Prostate gland (tissue), 2 donors: ENCODE data around the gene RDH13. TPM values are rescaled to one million over a fixed set of nuclear protein-coding genes. Genes with fewer than 3 reads are reported as not detected.

Experiments used
- DNase-seq: peaks from one replicate; pipeline ENCODE4 v3.0.0-alpha.2; 2019; ENCODE audit warnings: low spot score
- H3K27ac ChIP-seq, 2 donors: fragments of 200-600 bp; sonication (generic); 2 replicates each; pipeline ENCODE4 v1.5.1; 2017 to 2019
- H3K27me3 ChIP-seq: fragments of 200-600 bp; sonication (generic); replicated peaks from 2 replicates; pipeline ENCODE4 v1.5.1; 2019; ENCODE audit not compliant: insufficient read depth
- H3K36me3 ChIP-seq, 2 donors: fragments of 200-600 bp; sonication (generic); 1 replicate in 1 of 2; 2 replicates in 1 of 2; pipeline versions ENCODE4 v1.5.1 to v1.8.1; 2017 to 2019
- H3K4me1 ChIP-seq: fragments of 200-600 bp; sonication (generic); replicated peaks from 2 replicates; pipeline ENCODE4 v1.5.1; 2019
- H3K4me3 ChIP-seq, 2 donors: fragments of 200-600 bp; sonication (generic); 2 replicates each; pipeline ENCODE4 v1.5.1; 2017 to 2019
- H3K9me3 ChIP-seq: fragments of 200-600 bp; sonication (generic); 2 replicates; pipeline ENCODE4 v1.5.1; 2017
- POLR2A ChIP-seq: fragments of 450-650 bp; IDR thresholded peaks from one replicate; pipeline ENCODE4 v1.6.1; 2016; ENCODE audit warnings: antibody characterized with exemption, mild to moderate bottlenecking
- POLR2AphosphoS5 ChIP-seq: sonication (generic); formaldehyde crosslinking; IDR thresholded peaks from one replicate; pipeline ENCODE4 v1.6.1; 2017; ENCODE audit warnings: antibody characterized with exemption
- WGBS: methylation state at CpG from one replicate; pipeline ENCODE4 v1.1.5; 2018; 5-methylcytosine and 5-hydroxymethylcytosine counted together
- intact Hi-C: fragments of 100-400 bp; cut with DNase I; formaldehyde crosslinking; loops from one replicate; pipeline ENCODE4 v1.14.2; 2022
- total RNA-seq, 2 donors: library from RNA; depleted of rRNA; stranded (reverse); fragments of >200 nt; gene quantifications; one replicate each; pipeline ENCODE4 v1.1.0, GENCODE V29; 2016
- TF ChIP-seq, protein P1 (sequence below), 4 experiments: fragments of 200-600 bp in 2 of 4; fragments of 450-650 bp in 2 of 4; sonication (generic) in 2 of 4; IDR thresholded peaks; 1 replicate in 3 of 4; 2 replicates in 1 of 4; pipeline ENCODE4 v1.5.1; 2016 to 2019; ENCODE audit warnings: antibody characterized with exemption in 4 of 4, mild to moderate bottlenecking in 2 of 4, moderate library complexity in 2 of 4

RDH13 gene
- total RNA-seq, 2 donors from 2014 or later, result 29.8 to 32.8 TPM

GRCh38 chr19:55080121-55080967 is 17.4 kb upstream of the RDH13 start:
- TF ChIP-seq, protein P1, sequence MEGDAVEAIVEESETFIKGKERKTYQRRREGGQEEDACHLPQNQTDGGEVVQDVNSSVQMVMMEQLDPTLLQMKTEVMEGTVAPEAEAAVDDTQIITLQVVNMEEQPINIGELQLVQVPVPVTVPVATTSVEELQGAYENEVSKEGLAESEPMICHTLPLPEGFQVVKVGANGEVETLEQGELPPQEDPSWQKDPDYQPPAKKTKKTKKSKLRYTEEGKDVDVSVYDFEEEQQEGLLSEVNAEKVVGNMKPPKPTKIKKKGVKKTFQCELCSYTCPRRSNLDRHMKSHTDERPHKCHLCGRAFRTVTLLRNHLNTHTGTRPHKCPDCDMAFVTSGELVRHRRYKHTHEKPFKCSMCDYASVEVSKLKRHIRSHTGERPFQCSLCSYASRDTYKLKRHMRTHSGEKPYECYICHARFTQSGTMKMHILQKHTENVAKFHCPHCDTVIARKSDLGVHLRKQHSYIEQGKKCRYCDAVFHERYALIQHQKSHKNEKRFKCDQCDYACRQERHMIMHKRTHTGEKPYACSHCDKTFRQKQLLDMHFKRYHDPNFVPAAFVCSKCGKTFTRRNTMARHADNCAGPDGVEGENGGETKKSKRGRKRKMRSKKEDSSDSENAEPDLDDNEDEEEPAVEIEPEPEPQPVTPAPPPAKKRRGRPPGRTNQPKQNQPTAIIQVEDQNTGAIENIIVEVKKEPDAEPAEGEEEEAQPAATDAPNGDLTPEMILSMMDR (IDR thresholded peaks at IDR 0.05), result no peak
- TF ChIP-seq POLR2A (peak; percentile 18), POLR2AphosphoS5 (no peak)
- no peaks in the 10 kb centered on the region for H3K27me3 ChIP-seq
- no peaks in the 10 kb centered on the region for H3K36me3 ChIP-seq
- WGBS, result 12% methylated on average over 47 of the region's 55 CpGs
- peak; percentile 55 for DNase-seq
- intact Hi-C loops, result no loop called here
- peak overlapping the region in 1 of 2 donors; percentile 33 for H3K4me3 ChIP-seq
- no peaks in the 10 kb centered on the region for H3K4me1 ChIP-seq
- H3K27ac ChIP-seq, result peak overlapping the region; percentile 29 to 35
- H3K9me3 ChIP-seq, result no peaks in the 10 kb centered on the region

DNA sequence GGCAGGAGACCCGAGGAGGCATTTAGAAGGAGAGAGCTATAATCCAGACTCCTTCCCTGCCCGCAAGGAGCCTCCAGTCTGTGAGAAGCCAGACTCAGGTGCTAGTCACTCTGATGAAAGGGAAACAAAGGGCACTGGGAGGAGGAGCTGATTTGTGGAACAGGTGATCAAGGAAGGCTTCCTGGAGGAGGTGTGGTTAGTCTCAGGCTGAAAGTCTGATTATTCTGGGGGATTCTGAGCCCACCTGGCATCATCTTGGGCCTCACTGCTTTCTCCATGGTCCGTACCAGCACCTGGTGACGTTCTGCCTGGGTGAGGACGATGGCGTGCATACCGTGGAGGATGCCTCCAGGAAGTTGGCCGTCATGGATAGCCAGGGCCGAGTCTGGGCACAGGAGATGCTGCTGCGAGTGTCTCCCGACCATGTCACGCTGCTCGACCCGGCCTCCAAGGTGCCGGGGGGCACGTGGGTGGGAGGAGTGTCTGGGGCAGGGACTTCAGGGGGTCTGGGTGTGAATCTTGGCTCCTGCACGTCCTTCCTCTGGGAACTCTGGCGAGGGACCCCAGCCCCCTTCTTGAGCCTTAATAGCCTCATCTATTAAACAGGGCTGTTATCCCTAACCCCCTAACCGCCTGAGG is 16.6 kb upstream of the RDH13 start:
- no peak for DNase-seq
- no peaks in the 10 kb centered on the region for H3K27me3 ChIP-seq
- H3K4me3 ChIP-seq, result no peak overlapping the region
- no peak for TF ChIP-seq POLR2AphosphoS5
- TF ChIP-seq POLR2A, result no peak
- TF ChIP-seq, protein P1 (IDR thresholded peaks at IDR 0.05), result no peak
- 74% methylated on average over 14 of the region's 19 CpGs for WGBS
- H3K9me3 ChIP-seq, result no peaks in the 10 kb centered on the region
- no peaks in the 10 kb centered on the region for H3K36me3 ChIP-seq
- no peak overlapping the region for H3K27ac ChIP-seq
- H3K4me1 ChIP-seq, result no peaks in the 10 kb centered on the region
- intact Hi-C loops, result no loop called here

DNA sequence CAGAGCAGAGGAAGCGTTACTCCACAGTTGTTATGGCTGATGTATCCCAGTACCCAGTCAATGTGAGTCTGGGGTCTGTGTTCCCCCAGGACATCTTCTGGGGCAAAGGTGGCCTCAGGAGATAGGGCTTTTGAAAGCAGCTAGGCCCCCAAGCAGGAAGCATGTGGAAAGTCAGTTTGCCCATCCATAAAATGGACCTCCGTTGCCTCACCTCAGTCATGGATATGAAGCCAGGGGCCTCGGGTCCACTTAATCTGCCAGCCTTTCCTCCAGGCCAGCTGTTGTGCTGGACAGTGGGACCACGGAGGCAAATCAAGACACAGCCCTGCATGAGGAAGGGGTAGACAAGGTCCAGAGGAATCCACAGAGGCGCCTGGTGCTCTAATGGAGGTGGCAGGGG is 16.0 kb upstream of the RDH13 start:
- no peak for DNase-seq
- whole genome bisulfite sequencing, result 87% methylated on average over 5 of the region's 5 CpGs
- H3K4me3 ChIP-seq, result no peak overlapping the region
- no peak for TF ChIP-seq POLR2A
- TF ChIP-seq POLR2AphosphoS5, result no peak
- H3K27ac ChIP-seq, result no peak overlapping the region
- intact Hi-C loops, result no loop called here
- no peaks in the 10 kb centered on the region for H3K36me3 ChIP-seq
- H3K9me3 ChIP-seq, result no peaks in the 10 kb centered on the region
- H3K4me1 ChIP-seq, result no peaks in the 10 kb centered on the region
- no peaks in the 10 kb centered on the region for H3K27me3 ChIP-seq

DNA sequence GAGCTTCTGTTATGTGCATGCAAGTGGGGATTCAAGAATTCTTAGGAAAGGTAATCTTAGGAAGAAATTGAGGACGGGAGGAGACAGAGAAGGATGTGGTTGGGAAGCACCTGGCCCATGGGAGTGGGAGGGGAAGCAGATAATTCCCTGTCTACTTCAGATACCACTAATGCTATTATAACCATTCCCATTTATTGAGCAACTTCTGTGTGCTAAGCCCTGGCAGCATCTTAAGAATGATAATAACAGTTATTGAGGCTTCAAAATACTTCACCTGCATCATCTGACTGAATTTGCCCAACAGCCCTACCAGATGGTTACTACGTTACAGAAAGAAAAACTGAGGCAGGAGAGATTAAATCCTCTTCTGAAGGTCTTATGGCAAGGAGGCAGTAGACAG is 14.2 kb upstream of the RDH13 start:
- TF ChIP-seq POLR2AphosphoS5 (no peak), POLR2A (no peak)
- TF ChIP-seq, protein P1 (IDR thresholded peaks at IDR 0.05), result no peak
- WGBS, result 81% methylated on average over 2 of the region's 2 CpGs
- no peaks in the 10 kb centered on the region for H3K27me3 ChIP-seq
- DNase-seq, result no peak
- no peak overlapping the region for H3K27ac ChIP-seq
- H3K9me3 ChIP-seq, result no peaks in the 10 kb centered on the region
- no peak overlapping the region for H3K4me3 ChIP-seq
- H3K4me1 ChIP-seq, result no peaks in the 10 kb centered on the region
- intact Hi-C loops, result no loop called here
- H3K36me3 ChIP-seq, result no peaks in the 10 kb centered on the region

- Histone ChIP-seq H3K27me3 (no peaks in the 10 kb centered on the region), H3K4me1 (no peaks in the 10 kb centered on the region), H3K36me3 (no peaks in the 10 kb centered on the region), H3K9me3 (no peaks in the 10 kb centered on the region), H3K27ac (peak overlapping the region in 1 of 2 donors; percentile 45), H3K4me3 (peak overlapping the region; percentile 18 to 30)
- intact Hi-C loops, result no loop called here
- DNase-seq, result no peak
- WGBS, result 54% methylated on average over 3 of the region's 12 CpGs
- TF ChIP-seq POLR2AphosphoS5, result no peak
- TF ChIP-seq, protein P1 (IDR thresholded peaks at IDR 0.05), result no peak
- TF ChIP-seq POLR2A, result no peak
Measured at GRCh38 chr19:55076321-55076720, 13.4 kb upstream of the RDH13 start.
